ENCODE results near the gene GREB1L.

The GREB1L gene

GRCh38 chr18:21538230-21538629 is 296.2 kb downstream of the GREB1L start:
- Mint-ChIP-seq H3K27ac (no peak overlapping the region), H3K4me3 (no peak overlapping the region), H3K27me3 (no peaks in the 10 kb centered on the region), H3K4me1 (ENCODE audit: low read depth) (no peaks in the 10 kb centered on the region), H3K36me3 (ENCODE audit: low read depth) (peaks cover 77% of the 10 kb centered on the region), H3K9me3 (no peaks in the 10 kb centered on the region)
- intact Hi-C loops (cut with micrococcal nuclease) = loop anchor here (10.0 kb wide), 1 partner anchor 563 kb away; no protein-coding TSS in a partner anchor

DNA sequence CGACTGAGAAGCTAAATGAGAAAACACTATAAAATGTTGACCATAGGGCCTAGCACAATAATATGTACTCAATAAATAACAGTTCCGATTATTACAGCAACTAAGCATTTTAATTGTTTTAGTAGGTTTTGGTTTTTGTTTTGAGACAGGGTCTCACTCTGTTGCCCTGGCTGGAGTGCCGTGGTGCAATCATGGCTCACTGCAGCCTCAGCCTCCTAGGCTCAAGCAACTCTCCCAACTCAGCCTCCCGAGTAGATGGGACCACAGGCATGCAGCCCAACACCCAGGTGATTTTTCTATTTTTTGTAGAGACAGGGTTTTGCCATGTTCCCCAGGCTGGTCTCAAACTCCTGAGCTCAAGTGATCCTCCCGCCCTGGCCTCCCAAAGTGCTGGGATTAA is 304.4 kb downstream of the GREB1L start:
- peaks cover 90% of the 10 kb centered on the region for H3K36me3 Mint-ChIP-seq (ENCODE audit: low read depth)
- H3K4me3 Mint-ChIP-seq = no peak overlapping the region
- H3K27me3 Mint-ChIP-seq = no peaks in the 10 kb centered on the region
- intact Hi-C loops (cut with micrococcal nuclease) = no loop called here
- no peak overlapping the region for H3K27ac Mint-ChIP-seq
- no peaks in the 10 kb centered on the region for H3K9me3 Mint-ChIP-seq
- no peaks in the 10 kb centered on the region for H3K4me1 Mint-ChIP-seq (ENCODE audit: low read depth)

- Mint-ChIP-seq H3K27ac (no peak overlapping the region), H3K4me3 (no peak overlapping the region), H3K9me3 (peaks cover 7% of the 10 kb centered on the region), H3K27me3 (no peaks in the 10 kb centered on the region), H3K36me3 (ENCODE audit: low read depth) (peaks cover 98% of the 10 kb centered on the region), H3K4me1 (ENCODE audit: low read depth) (no peaks in the 10 kb centered on the region)
- intact Hi-C loops (cut with micrococcal nuclease) = no loop called here
Observed at GRCh38 chr18:21548647-21549046, 306.6 kb downstream of the GREB1L start.

DNA sequence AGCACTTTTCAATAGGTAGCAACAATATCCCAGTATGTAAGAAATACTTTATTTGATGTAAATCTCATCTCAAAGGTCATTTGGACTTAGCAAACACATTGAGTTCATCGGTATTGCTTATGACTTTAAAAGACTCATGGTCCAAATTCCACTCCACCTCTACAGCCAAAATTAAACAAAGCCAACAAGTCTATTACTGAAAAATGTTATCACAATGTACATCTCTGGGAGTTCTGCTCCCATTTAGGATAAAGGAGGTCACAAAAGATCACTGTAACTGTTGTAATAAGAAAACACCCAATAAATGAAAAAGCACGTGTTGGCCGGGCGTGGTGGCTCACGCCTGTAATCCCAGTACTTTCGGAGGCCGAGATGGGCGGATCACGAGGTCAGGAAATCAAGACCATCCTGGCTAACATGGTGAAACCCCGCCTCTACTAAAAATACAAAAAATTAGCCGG is 308.5 kb downstream of the GREB1L start:
- Mint-ChIP-seq H3K9me3 (peaks cover 7% of the 10 kb centered on the region), H3K27me3 (no peaks in the 10 kb centered on the region), H3K27ac (no peak overlapping the region), H3K4me3 (no peak overlapping the region), H3K36me3 (ENCODE audit: low read depth) (peaks cover 98% of the 10 kb centered on the region), H3K4me1 (ENCODE audit: low read depth) (peaks cover 3% of the 10 kb centered on the region)
- intact Hi-C loops (cut with micrococcal nuclease) = no loop called here

- no peak overlapping the region for H3K4me3 Mint-ChIP-seq
- H3K27me3 Mint-ChIP-seq = no peaks in the 10 kb centered on the region
- peaks cover 79% of the 10 kb centered on the region for H3K36me3 Mint-ChIP-seq (ENCODE audit: low read depth)
- intact Hi-C loops (cut with micrococcal nuclease) = no loop called here
- H3K27ac Mint-ChIP-seq = no peak overlapping the region
- H3K9me3 Mint-ChIP-seq = peaks cover 1% of the 10 kb centered on the region
- H3K4me1 Mint-ChIP-seq (ENCODE audit: low read depth) = peaks cover 20% of the 10 kb centered on the region
Observed at GRCh38 chr18:21557607-21558253, 315.7 kb downstream of the GREB1L start.

DNA sequence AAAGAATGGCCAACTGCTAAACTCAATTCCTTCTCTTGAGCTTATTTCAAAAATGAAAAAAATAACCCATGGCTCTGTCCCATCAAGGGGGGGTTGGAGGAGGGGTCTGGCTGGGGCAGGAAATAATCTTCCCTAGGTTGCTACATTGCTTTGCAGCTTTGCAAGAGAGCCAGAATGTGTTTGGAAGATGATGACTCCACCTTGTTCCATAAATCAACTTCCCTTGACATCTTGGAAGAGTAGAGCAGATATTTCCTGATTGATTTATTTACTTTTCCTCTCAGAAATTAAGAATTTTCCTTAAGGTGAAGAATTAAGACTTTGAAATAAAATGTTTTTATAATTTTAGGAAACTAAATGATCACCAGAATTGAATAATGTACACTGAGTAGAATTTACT is 317.2 kb downstream of the GREB1L start:
- H3K4me3 Mint-ChIP-seq = no peak overlapping the region
- no peaks in the 10 kb centered on the region for H3K27me3 Mint-ChIP-seq
- H3K9me3 Mint-ChIP-seq = no peaks in the 10 kb centered on the region
- intact Hi-C loops (cut with micrococcal nuclease) = no loop called here
- peaks cover 79% of the 10 kb centered on the region for H3K36me3 Mint-ChIP-seq (ENCODE audit: low read depth)
- H3K4me1 Mint-ChIP-seq (ENCODE audit: low read depth) = peaks cover 20% of the 10 kb centered on the region
- no peak overlapping the region for H3K27ac Mint-ChIP-seq

GRCh38 chr18:21571772-21572171 is 329.7 kb downstream of the GREB1L start:
- H3K36me3 Mint-ChIP-seq (ENCODE audit: low read depth) = peaks cover 90% of the 10 kb centered on the region
- no peak overlapping the region for H3K4me3 Mint-ChIP-seq
- H3K27me3 Mint-ChIP-seq = no peaks in the 10 kb centered on the region
- H3K9me3 Mint-ChIP-seq = no peaks in the 10 kb centered on the region
- H3K27ac Mint-ChIP-seq = no peak overlapping the region
- H3K4me1 Mint-ChIP-seq (ENCODE audit: low read depth) = no peaks in the 10 kb centered on the region
- intact Hi-C loops (cut with micrococcal nuclease) = no loop called here
